ENCODE measurements around the gene BLM.

Gene BLM

DNA sequence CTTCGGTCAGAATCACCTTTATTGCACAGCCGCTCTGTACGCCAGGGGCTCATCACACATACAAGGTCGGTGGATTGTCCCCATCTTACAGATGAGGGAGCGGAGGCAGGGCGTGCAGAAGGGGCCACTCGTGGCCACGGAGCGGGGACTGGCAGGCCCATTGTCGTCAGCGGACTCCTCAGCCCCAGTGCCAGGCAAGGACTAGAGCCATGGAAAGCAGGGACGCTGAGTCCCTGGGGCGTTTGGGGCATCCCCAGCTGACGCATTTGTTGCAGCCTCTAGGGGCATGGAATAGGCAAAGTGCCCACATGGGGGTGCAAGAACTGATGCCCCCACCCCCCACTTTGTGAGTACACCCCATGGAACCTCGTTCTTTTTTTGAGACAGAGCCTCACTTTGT lies 121.4 kb downstream of the BLM start:
- DNase-seq: no peak
- Histone ChIP-seq H3K18ac (ENCODE audit: low read depth in 1 of 2, low read length in 2 of 2) (no peak overlapping the region), H3K4me2 (ENCODE audit: low read length, poor library complexity, severe bottlenecking) (no peak overlapping the region), H4K91ac (ENCODE audit: low read length) (peak overlapping the region; percentile 63), H3K27me3 (ENCODE audit: control insufficient read depth in 1 of 2, insufficient read depth in 1 of 2, low read length in 2 of 2) (no peaks in the 10 kb centered on the region), H2AK5ac (ENCODE audit: low read length, severe bottlenecking) (no peak overlapping the region), H3K14ac (ENCODE audit: low read length in 2 of 2) (peak overlapping the region in 1 of 2 experiments; percentile 41), H3K4me1 (ENCODE audit: control insufficient read depth, insufficient read depth, low read depth, low read length) (peaks cover 15% of the 10 kb centered on the region), H2AFZ (ENCODE audit: low read depth, low read length) (no peak overlapping the region), H2BK120ac (ENCODE audit: low read depth, low read length) (no peak overlapping the region), H3K36me3 (ENCODE audit: control insufficient read depth in 1 of 2, insufficient read depth in 2 of 2, low read depth in 1 of 2, low read length in 2 of 2) (no peaks in the 10 kb centered on the region), H2BK5ac (ENCODE audit: low read depth, low read length, poor library complexity, severe bottlenecking) (no peak overlapping the region), H3K9ac (ENCODE audit: low read length) (no peak overlapping the region), H2BK15ac (ENCODE audit: low read depth, poor library complexity, severe bottlenecking) (no peak overlapping the region), H3K79me1 (replicated peaks; ENCODE audit: low read length, poor library complexity, severe bottlenecking) (no peaks in the 10 kb centered on the region), H3K4ac (ENCODE audit: low read depth in 1 of 2, low read length in 2 of 2) (no peak overlapping the region), H3K27ac (ENCODE audit: low read length, poor library complexity, severe bottlenecking) (no peak overlapping the region), H4K8ac (ENCODE audit: low read length) (no peak overlapping the region), H3K9me3 (ENCODE audit: control insufficient read depth, low read length) (no peaks in the 10 kb centered on the region), H3K4me3 (ENCODE audit: insufficient read depth in 1 of 2, low read depth in 1 of 2, low read length in 2 of 2) (no peak overlapping the region), H2BK12ac (ENCODE audit: low read length in 2 of 2) (peak overlapping the region in 1 of 2 experiments; percentile 38), H3K23ac (ENCODE audit: low read length in 2 of 2) (no peak overlapping the region)
- 93% methylated on average over 15 of the region's 15 CpGs for WGBS

DNA sequence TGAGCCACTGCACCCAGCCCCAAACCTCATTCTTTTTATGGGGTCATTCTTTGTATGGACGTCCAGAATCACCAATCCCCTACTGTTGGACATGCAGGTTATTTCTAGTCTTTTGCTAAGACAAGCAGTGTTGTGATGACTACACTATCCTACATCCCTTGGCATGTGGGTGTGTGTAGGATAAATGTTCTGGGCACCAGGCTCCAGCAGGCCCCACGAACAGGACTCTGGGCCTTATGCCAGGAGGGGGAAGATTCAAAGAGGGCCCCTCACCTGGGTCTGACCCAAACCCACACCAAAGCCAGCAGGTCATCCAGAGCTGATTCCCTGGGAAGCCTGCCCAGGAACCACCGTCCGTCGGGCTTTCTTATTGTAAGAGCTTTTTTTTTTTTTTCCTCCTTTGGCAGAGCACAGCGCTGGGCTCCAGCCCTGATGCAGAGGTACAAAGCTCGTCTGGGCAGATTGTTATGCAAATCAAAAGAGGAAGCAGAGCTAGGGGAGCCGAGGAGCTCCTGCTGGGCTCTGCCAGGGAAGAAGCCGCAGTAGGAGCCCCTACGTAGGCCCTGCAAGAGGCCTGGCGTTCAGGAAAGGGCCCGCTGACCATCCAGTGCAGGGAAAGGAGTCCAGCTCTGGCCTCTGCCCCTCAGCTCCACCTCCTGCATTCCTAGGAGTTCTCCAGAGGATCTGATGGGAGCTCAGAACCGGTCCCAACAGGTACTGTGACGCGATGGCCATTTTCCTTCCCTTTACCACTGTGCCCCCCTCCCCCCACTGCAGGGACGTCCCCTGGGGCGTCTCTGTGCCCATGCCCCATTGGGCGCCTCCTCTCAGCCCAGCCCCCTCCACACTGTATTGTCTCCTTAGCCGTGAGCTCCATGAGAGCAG lies 122.3 kb downstream of the BLM start:
- no peak for DNase-seq
- no peak overlapping the region for H3K9ac ChIP-seq (ENCODE audit: low read length)
- 69% methylated on average over 18 of the region's 19 CpGs for WGBS
- H3K27me3 ChIP-seq (ENCODE audit: control insufficient read depth in 1 of 2, insufficient read depth in 1 of 2, low read length in 2 of 2): no peaks in the 10 kb centered on the region
- H3K4ac ChIP-seq (ENCODE audit: low read depth in 1 of 2, low read length in 2 of 2): peak overlapping the region in 1 of 2 experiments; percentile 58
- no peak overlapping the region for H2AK5ac ChIP-seq (ENCODE audit: low read length, severe bottlenecking)
- H3K18ac ChIP-seq (ENCODE audit: low read depth in 1 of 2, low read length in 2 of 2): peak overlapping the region in 1 of 2 experiments; percentile 28
- no peak overlapping the region for H3K23ac ChIP-seq (ENCODE audit: low read length in 2 of 2)
- H3K27ac ChIP-seq (ENCODE audit: low read length, poor library complexity, severe bottlenecking): no peak overlapping the region
- no peak overlapping the region for H4K91ac ChIP-seq (ENCODE audit: low read length)
- H3K4me3 ChIP-seq (ENCODE audit: insufficient read depth in 1 of 2, low read depth in 1 of 2, low read length in 2 of 2): no peak overlapping the region
- peaks cover 15% of the 10 kb centered on the region for H3K4me1 ChIP-seq (ENCODE audit: control insufficient read depth, insufficient read depth, low read depth, low read length)
- peak overlapping the region in 1 of 2 experiments; percentile 54 for H2BK12ac ChIP-seq (ENCODE audit: low read length in 2 of 2)
- H3K79me1 ChIP-seq (replicated peaks; ENCODE audit: low read length, poor library complexity, severe bottlenecking): no peaks in the 10 kb centered on the region
- H2BK15ac ChIP-seq (ENCODE audit: low read depth, poor library complexity, severe bottlenecking): peak overlapping the region; percentile 71
- no peak overlapping the region for H2AFZ ChIP-seq (ENCODE audit: low read depth, low read length)
- no peak overlapping the region for H2BK120ac ChIP-seq (ENCODE audit: low read depth, low read length)
- no peak overlapping the region for H4K8ac ChIP-seq (ENCODE audit: low read length)
- no peak overlapping the region for H2BK5ac ChIP-seq (ENCODE audit: low read depth, low read length, poor library complexity, severe bottlenecking)
- H3K36me3 ChIP-seq (ENCODE audit: control insufficient read depth in 1 of 2, insufficient read depth in 2 of 2, low read depth in 1 of 2, low read length in 2 of 2): no peaks in the 10 kb centered on the region
- H3K9me3 ChIP-seq (ENCODE audit: control insufficient read depth, low read length): no peaks in the 10 kb centered on the region
- H3K14ac ChIP-seq (ENCODE audit: low read length in 2 of 2): no peak overlapping the region
- H3K4me2 ChIP-seq (ENCODE audit: low read length, poor library complexity, severe bottlenecking): no peak overlapping the region

DNA sequence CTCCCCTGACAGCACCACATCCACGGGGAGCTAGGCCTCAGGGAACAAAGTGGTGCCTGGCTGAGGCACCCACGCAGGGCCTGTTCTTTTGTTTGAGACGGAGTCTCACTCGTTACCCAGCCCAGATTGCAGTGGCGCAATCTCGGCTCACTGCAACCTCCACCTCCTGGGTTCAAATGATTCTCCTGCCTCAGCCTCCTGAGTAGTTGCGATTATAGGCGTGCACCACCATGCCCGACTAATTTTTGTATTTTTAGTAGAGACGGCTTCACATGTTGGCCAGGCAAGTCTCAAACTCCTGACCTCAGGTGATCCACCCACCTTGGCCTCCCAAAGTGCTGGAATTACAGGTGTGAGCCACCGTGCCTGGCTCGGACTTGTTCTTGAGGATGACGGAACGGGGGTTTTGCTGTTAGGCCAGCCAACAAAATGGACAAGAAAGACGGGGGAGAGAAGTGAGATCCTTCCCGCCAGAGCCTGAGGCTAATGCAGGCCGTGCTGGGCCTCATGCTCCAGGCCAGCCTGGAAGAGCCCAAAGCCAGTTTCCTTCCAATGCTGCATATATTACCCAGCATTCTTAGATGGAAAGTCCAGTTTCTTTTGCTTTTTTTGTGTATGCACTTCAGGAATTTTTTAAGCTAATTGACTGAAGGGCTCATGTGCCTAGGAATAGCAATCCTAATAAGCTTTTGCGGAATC lies 123.2 kb downstream of the BLM start:
- WGBS: 93% methylated on average over 18 of the region's 18 CpGs
- no peak for DNase-seq
- H3K18ac ChIP-seq (ENCODE audit: low read depth in 1 of 2, low read length in 2 of 2): peak overlapping the region in 1 of 2 experiments; percentile 28
- no peak overlapping the region for H4K8ac ChIP-seq (ENCODE audit: low read length)
- peak overlapping the region in 1 of 2 experiments; percentile 54 for H2BK12ac ChIP-seq (ENCODE audit: low read length in 2 of 2)
- no peaks in the 10 kb centered on the region for H3K36me3 ChIP-seq (ENCODE audit: control insufficient read depth in 1 of 2, insufficient read depth in 2 of 2, low read depth in 1 of 2, low read length in 2 of 2)
- peak overlapping the region; percentile 71 for H2BK15ac ChIP-seq (ENCODE audit: low read depth, poor library complexity, severe bottlenecking)
- H3K4me2 ChIP-seq (ENCODE audit: low read length, poor library complexity, severe bottlenecking): no peak overlapping the region
- H3K9ac ChIP-seq (ENCODE audit: low read length): no peak overlapping the region
- no peaks in the 10 kb centered on the region for H3K79me1 ChIP-seq (replicated peaks; ENCODE audit: low read length, poor library complexity, severe bottlenecking)
- H2BK5ac ChIP-seq (ENCODE audit: low read depth, low read length, poor library complexity, severe bottlenecking): no peak overlapping the region
- no peaks in the 10 kb centered on the region for H3K9me3 ChIP-seq (ENCODE audit: control insufficient read depth, low read length)
- no peaks in the 10 kb centered on the region for H3K27me3 ChIP-seq (ENCODE audit: control insufficient read depth in 1 of 2, insufficient read depth in 1 of 2, low read length in 2 of 2)
- H4K91ac ChIP-seq (ENCODE audit: low read length): no peak overlapping the region
- no peak overlapping the region for H2AK5ac ChIP-seq (ENCODE audit: low read length, severe bottlenecking)
- H3K23ac ChIP-seq (ENCODE audit: low read length in 2 of 2): no peak overlapping the region
- no peak overlapping the region for H2AFZ ChIP-seq (ENCODE audit: low read depth, low read length)
- no peak overlapping the region for H2BK120ac ChIP-seq (ENCODE audit: low read depth, low read length)
- no peak overlapping the region for H3K14ac ChIP-seq (ENCODE audit: low read length in 2 of 2)
- no peak overlapping the region for H3K4me3 ChIP-seq (ENCODE audit: insufficient read depth in 1 of 2, low read depth in 1 of 2, low read length in 2 of 2)
- H3K27ac ChIP-seq (ENCODE audit: low read length, poor library complexity, severe bottlenecking): no peak overlapping the region
- H3K4me1 ChIP-seq (ENCODE audit: control insufficient read depth, insufficient read depth, low read depth, low read length): peaks cover 20% of the 10 kb centered on the region
- H3K4ac ChIP-seq (ENCODE audit: low read depth in 1 of 2, low read length in 2 of 2): peak overlapping the region in 1 of 2 experiments; percentile 58

DNA sequence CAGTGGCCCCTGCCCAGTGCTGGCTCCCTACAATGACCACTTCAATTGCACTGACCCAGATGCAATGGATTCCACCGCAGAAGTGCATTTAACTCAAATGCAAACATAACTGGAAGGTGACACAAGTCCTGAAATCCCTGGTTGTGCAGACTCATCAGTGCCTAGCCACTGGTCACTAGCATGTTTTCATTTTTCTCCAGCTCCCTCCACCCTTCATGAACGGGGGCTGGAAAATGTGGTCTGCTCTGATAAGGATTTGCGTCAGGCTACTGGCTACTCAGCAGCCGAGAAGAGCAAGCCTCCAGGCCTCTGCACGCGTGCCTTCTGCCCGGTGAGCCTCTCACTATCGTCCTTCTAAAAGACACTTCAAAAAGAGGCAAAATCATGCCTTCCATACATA lies 123.8 kb downstream of the BLM start:
- no peak overlapping the region for H2BK15ac ChIP-seq (ENCODE audit: low read depth, poor library complexity, severe bottlenecking)
- no peak overlapping the region for H3K4me3 ChIP-seq (ENCODE audit: insufficient read depth in 1 of 2, low read depth in 1 of 2, low read length in 2 of 2)
- no peak overlapping the region for H2AK5ac ChIP-seq (ENCODE audit: low read length, severe bottlenecking)
- no peak overlapping the region for H2BK120ac ChIP-seq (ENCODE audit: low read depth, low read length)
- no peak overlapping the region for H3K9ac ChIP-seq (ENCODE audit: low read length)
- H3K79me1 ChIP-seq (replicated peaks; ENCODE audit: low read length, poor library complexity, severe bottlenecking): no peaks in the 10 kb centered on the region
- 61% methylated on average over 6 of the region's 8 CpGs for WGBS
- DNase-seq: peak; percentile 79
- H3K4me1 ChIP-seq (ENCODE audit: control insufficient read depth, insufficient read depth, low read depth, low read length): peaks cover 26% of the 10 kb centered on the region
- H3K23ac ChIP-seq (ENCODE audit: low read length in 2 of 2): no peak overlapping the region
- H2BK5ac ChIP-seq (ENCODE audit: low read depth, low read length, poor library complexity, severe bottlenecking): no peak overlapping the region
- no peaks in the 10 kb centered on the region for H3K36me3 ChIP-seq (ENCODE audit: control insufficient read depth in 1 of 2, insufficient read depth in 2 of 2, low read depth in 1 of 2, low read length in 2 of 2)
- H4K91ac ChIP-seq (ENCODE audit: low read length): no peak overlapping the region
- H3K9me3 ChIP-seq (ENCODE audit: control insufficient read depth, low read length): no peaks in the 10 kb centered on the region
- H3K14ac ChIP-seq (ENCODE audit: low read length in 2 of 2): no peak overlapping the region
- H4K8ac ChIP-seq (ENCODE audit: low read length): peak overlapping the region; percentile 7
- no peak overlapping the region for H3K18ac ChIP-seq (ENCODE audit: low read depth in 1 of 2, low read length in 2 of 2)
- H3K4me2 ChIP-seq (ENCODE audit: low read length, poor library complexity, severe bottlenecking): no peak overlapping the region
- H2AFZ ChIP-seq (ENCODE audit: low read depth, low read length): no peak overlapping the region
- H3K27me3 ChIP-seq (ENCODE audit: control insufficient read depth in 1 of 2, insufficient read depth in 1 of 2, low read length in 2 of 2): no peaks in the 10 kb centered on the region
- H2BK12ac ChIP-seq (ENCODE audit: low read length in 2 of 2): no peak overlapping the region
- H3K4ac ChIP-seq (ENCODE audit: low read depth in 1 of 2, low read length in 2 of 2): no peak overlapping the region
- H3K27ac ChIP-seq (ENCODE audit: low read length, poor library complexity, severe bottlenecking): no peak overlapping the region

All from mesenchymal stem cell (in vitro differentiated cells and primary cell).